K562 (cell line): ENCODE results near the gene MAP3K19. TPM values are rescaled to one million over a fixed set of nuclear protein-coding genes. Genes with fewer than 3 reads are reported as not detected.

Experiments
- ATAC-seq: fragments of 200-7000 bp; cut with Tn5 transposase; 3 replicates; pipeline ENCODE4 v1.9.1; 2020; ENCODE audit warnings: moderate library complexity
- BruUV-seq: library from RNA; stranded (reverse); fragments of 400-500 nt; replicated peaks from 2 replicates; lab custom pipeline; 2021; lab: Mats Ljungman, UMichigan
- CTCF ChIA-PET: fragments of 300-600 bp; formaldehyde crosslinking; extraction: SDS; loops from one replicate; lab custom pipeline; 2021; ENCODE audit warnings: low intra/inter-chr PET ratio; lab: Yijun Ruan, JAX
- POLR2A ChIA-PET: fragments of 300-600, 350-650 bp; sonication (Branson Sonifier 250); formaldehyde crosslinking; extraction: SDS; loops from one replicate; lab custom pipeline; 2021; ENCODE audit warnings: antibody characterized with exemption, inconsistent platforms; lab: Yijun Ruan, JAX
- DNase-seq, 4 experiments: peaks; one replicate each; pipeline versions ENCODE4 v3.0.0 to v3.0.0-alpha.2; 2011 to 2018; ENCODE audit warnings: low spot score in 3 of 4, mixed read lengths in 3 of 4; ENCODE audit errors: extremely low read depth in 1 of 4
- FAIRE-seq: peaks from 2 replicates; lab custom pipeline; 2011; peaks lifted over from hg19 to GRCh38; lab: Jason Lieb, UNC
- H2AFZ ChIP-seq: 2 replicates; pipeline ENCODE4 v1.6.0; 2011; ENCODE audit warnings: low read depth, low read length, control low read depth, inconsistent platforms
- H3K27ac ChIP-seq: fragments of 200-600 bp; 3 replicates; pipeline ENCODE4 v1.8.0; 2011; ENCODE audit warnings: low read depth, mild to moderate bottlenecking, control low read depth, inconsistent platforms, low read length, moderate library complexity, mixed read lengths; ENCODE audit errors: extremely low read depth
- H3K27me3 ChIP-seq, 2 experiments: fragments of 300-600 bp in 1 of 2; 2 replicates in 1 of 2; 3 replicates in 1 of 2; pipeline versions ENCODE4 v1.6.0 to v1.8.0; 2011; ENCODE audit warnings: inconsistent platforms in 2 of 2, low read length in 2 of 2, mild to moderate bottlenecking in 1 of 2, mixed read lengths in 1 of 2, moderate library complexity in 1 of 2; ENCODE audit not compliant: control insufficient read depth in 2 of 2, insufficient read depth in 2 of 2
- H3K36me3 ChIP-seq: fragments of 300-600 bp; 3 replicates; pipeline ENCODE4 v1.8.0; 2011; ENCODE audit warnings: mild to moderate bottlenecking, low read length, inconsistent platforms; ENCODE audit not compliant: control insufficient read depth, insufficient read depth
- H3K4me1 ChIP-seq, 2 experiments: fragments of 200-600 bp in 1 of 2; replicated peaks in 1 of 2; 2 replicates in 1 of 2; 3 replicates in 1 of 2; pipeline versions ENCODE4 v1.5.1 to v1.8.0; 2011; ENCODE audit warnings: inconsistent platforms in 2 of 2, low read length in 2 of 2, mild to moderate bottlenecking in 1 of 2, mixed read lengths in 1 of 2, moderate library complexity in 1 of 2; ENCODE audit not compliant: control insufficient read depth in 2 of 2, insufficient read depth in 2 of 2
- H3K4me2 ChIP-seq: 2 replicates; pipeline ENCODE4 v1.6.1; 2011; ENCODE audit warnings: low read length, control low read depth, inconsistent platforms, mixed read lengths; ENCODE audit not compliant: insufficient read depth
- H3K4me3 ChIP-seq: fragments of 200-600 bp; sonication (generic), shearing (Covaris generic); 2 replicates; pipeline ENCODE4 v1.5.1; 2016; ENCODE audit warnings: control low read depth, inconsistent platforms
- H3K79me2 ChIP-seq: fragments of 200-600 bp; 3 replicates; pipeline ENCODE4 v1.8.0; 2011; ENCODE audit warnings: low read length, inconsistent platforms; ENCODE audit not compliant: control insufficient read depth, insufficient read depth
- H3K9ac ChIP-seq, 2 experiments: 2 replicates each; pipeline versions ENCODE4 v1.6.0 to v1.6.1; 2011; ENCODE audit warnings: low read depth in 2 of 2, low read length in 2 of 2, control low read depth in 1 of 2, inconsistent platforms in 1 of 2, mild to moderate bottlenecking in 1 of 2, mixed read lengths in 1 of 2; ENCODE audit not compliant: insufficient read depth in 1 of 2
- H3K9me1 ChIP-seq: one replicate; pipeline ENCODE4 v1.6.0; 2011; ENCODE audit warnings: inconsistent platforms, mild to moderate bottlenecking, low read length, moderate library complexity; ENCODE audit not compliant: control insufficient read depth, insufficient read depth
- H3K9me3 ChIP-seq: replicated peaks from 2 replicates; pipeline ENCODE4 v1.5.1; 2011; ENCODE audit warnings: low read depth, low read length, inconsistent platforms; ENCODE audit not compliant: control insufficient read depth, insufficient read depth
- H4K20me1 ChIP-seq: replicated peaks from 2 replicates; pipeline ENCODE4 v1.6.1; 2011; ENCODE audit warnings: low read length, inconsistent platforms, mixed read lengths; ENCODE audit not compliant: control insufficient read depth, insufficient read depth
- FOXJ2 ChIP-seq: fragments of 200-800 bp; sonication (Bioruptor generic); IDR thresholded peaks from 2 replicates; pipeline ENCODE4 v1.6.1; 2016; ENCODE audit warnings: missing genetic modification characterization, missing compliant biosample characterization
- KLF13 ChIP-seq: fragments of 450-650 bp; IDR thresholded peaks from 2 replicates; pipeline ENCODE4 v1.6.1; 2016; ENCODE audit warnings: missing genetic modification characterization, low read depth, mild to moderate bottlenecking, missing compliant biosample characterization, moderate library complexity, borderline replicate concordance
- MEF2A ChIP-seq: IDR thresholded peaks from 2 replicates; pipeline ENCODE4 v1.6.1; 2011; ENCODE audit warnings: low read depth, mild to moderate bottlenecking, low read length, moderate library complexity; ENCODE audit not compliant: control insufficient read depth
- MGA ChIP-seq: fragments of 450-650 bp; IDR thresholded peaks from 2 replicates; pipeline ENCODE4 v1.6.1; 2016; ENCODE audit warnings: mild to moderate bottlenecking, moderate library complexity
- NR1H2 ChIP-seq: sonication (generic); formaldehyde crosslinking; IDR thresholded peaks from 2 replicates; pipeline ENCODE4 v1.4.0; 2020; ENCODE audit warnings: mild to moderate bottlenecking, missing genetic modification reagents
- PTBP1 ChIP-seq: fragments of 200-400 bp; formaldehyde crosslinking; IDR thresholded peaks from 2 replicates; pipeline ENCODE4 v1.6.1; 2017; ENCODE audit warnings: low read depth, low read length
- SRSF1 ChIP-seq: fragments of 200-400 bp; formaldehyde crosslinking; IDR thresholded peaks from 2 replicates; pipeline ENCODE4 v1.6.1; 2017; ENCODE audit warnings: mild to moderate bottlenecking, low read depth, low read length, moderate library complexity
- TCF15 ChIP-seq: fragments of 250-450 bp; sonication (Bioruptor Pico); IDR thresholded peaks from 2 replicates; pipeline ENCODE4 v1.8.0; 2022; ENCODE audit warnings: moderate library complexity, mild to moderate bottlenecking, inconsistent platforms
- TRIM24 ChIP-seq, 2 experiments: fragments of 450-650 bp; IDR thresholded peaks; 2 replicates each; pipeline ENCODE4 v1.6.1; 2016
- WHSC1 ChIP-seq: IDR thresholded peaks from one replicate; pipeline ENCODE4 v1.6.1; 2012; ENCODE audit warnings: low read length, control low read depth, inconsistent platforms
- ZNF274 ChIP-seq: IDR thresholded peaks from 2 replicates; pipeline ENCODE4 v1.6.1; 2011; ENCODE audit warnings: low read depth, mild to moderate bottlenecking, low read length, moderate library complexity, borderline replicate concordance
- ZNF282 ChIP-seq: sonication (generic); formaldehyde crosslinking; IDR thresholded peaks from 2 replicates; pipeline ENCODE4 v1.8.1; 2023; ENCODE audit warnings: missing genetic modification reagents
- WGBS: fragments of 100-300 bp; shearing (Covaris generic); methylation state at CpG from one replicate; pipeline ENCODE4 v1.1.6; 2016; ENCODE audit warnings: low coverage, mixed read lengths; ENCODE audit not compliant: insufficient coverage; ENCODE audit errors: missing lambda C conversion rate; 5-methylcytosine and 5-hydroxymethylcytosine counted together
- in situ Hi-C: fragments of 300-500 bp; cut with MboI; formaldehyde crosslinking; loops from 4 replicates; pipeline ENCODE4 v1.15.0; 2018; ENCODE audit warnings: inconsistent platforms, mixed read lengths
- intact Hi-C: fragments of 100-400 bp; cut with micrococcal nuclease; formaldehyde crosslinking; loops from 2 replicates; pipeline ENCODE4 v1.14.2; 2022
- polyA plus RNA-seq, 8 experiments: library from polyadenylated mRNA; depleted of rRNA in 4 of 8; stranded (reverse) in 5 of 8; unstranded in 3 of 8; fragments of >200 nt; fragmentation: Nextera tagmentation in 2 of 8; fragmentation: Illumina TruSeq in 1 of 8; extraction: Ambion mirVana in 2 of 8; extraction: Trizol in 1 of 8; gene quantifications; 2 replicates each; pipeline versions ENCODE4 v1.2.1 to v1.2.3, GENCODE V29; 2011 to 2014; ENCODE audit warnings: inconsistent platforms in 1 of 8, missing spikeins in 1 of 8
- total RNA-seq, 7 experiments: library from RNA; depleted of rRNA in 6 of 7; stranded (reverse); fragments of >200 nt in 6 of 7; fragmentation: Illumina TruSeq in 2 of 7; extraction: Trizol in 2 of 7; gene quantifications; 2 replicates each; pipeline versions ENCODE4 v1.2.1 to v1.2.3, GENCODE V29; 2011 to 2021; ENCODE audit warnings: low replicate concordance in 1 of 7

Gene MAP3K19
- total and polyA plus RNA-seq, 9 of the 15 experiments (the other 6 are each of a cell fraction or from before 2014, with no cell fraction given): 0.29 TPM; not detected in 8

- no peak for DNase-seq
- POLR2A ChIA-PET: no interaction called here
- Histone ChIP-seq H3K4me2 (no peak overlapping the region), H3K4me1 (no peaks in the 10 kb centered on the region), H3K9me1 (no peaks in the 10 kb centered on the region), H3K9ac (no peak overlapping the region), H4K20me1 (0 out of 2 replicates have a peak, but pooled peaks cover 2% of the 10 kb centered on the region), H3K36me3 (peaks cover 49% of the 10 kb centered on the region), H3K9me3 (no peaks in the 10 kb centered on the region), H3K4me3 (no peak overlapping the region), H3K27me3 (no peaks in the 10 kb centered on the region), H3K79me2 (no peaks in the 10 kb centered on the region), H3K27ac (no peak overlapping the region), H2AFZ (no peak overlapping the region)
- FAIRE-seq: no peak
- intact Hi-C loops (no loop called here), in situ Hi-C loops (no loop called here)
- CTCF ChIA-PET: no interaction called here
- WGBS: 95% methylated on average over 5 of the region's 5 CpGs
- no TSS peak for BruUV-seq
- no peak for ATAC-seq
- TF ChIP-seq MGA (no peak), MEF2A (no peak), ZNF282 (no peak), PTBP1 (no peak), TCF15 (CRISPR knock-in tag) (no peak), ZNF274 (no peak), NR1H2 (no peak), TRIM24 (IDR thresholded peaks at IDR 0.05) (no peak), KLF13 (no peak), WHSC1 (no peak), FOXJ2 (tag) (no peak), SRSF1 (no peak)
Measured at GRCh38 chr2:134957477-134957876, 89.8 kb downstream of the MAP3K19 start.
